ENCODE results near the gene PRKCH. TPM values are rescaled to one million over a fixed set of nuclear protein-coding genes. Genes with fewer than 3 reads are reported as not detected.

The PRKCH gene
- total RNA-seq, 4 donors from 2014 or later = 34.5 to 51.3 (median 45.0) TPM

DNA sequence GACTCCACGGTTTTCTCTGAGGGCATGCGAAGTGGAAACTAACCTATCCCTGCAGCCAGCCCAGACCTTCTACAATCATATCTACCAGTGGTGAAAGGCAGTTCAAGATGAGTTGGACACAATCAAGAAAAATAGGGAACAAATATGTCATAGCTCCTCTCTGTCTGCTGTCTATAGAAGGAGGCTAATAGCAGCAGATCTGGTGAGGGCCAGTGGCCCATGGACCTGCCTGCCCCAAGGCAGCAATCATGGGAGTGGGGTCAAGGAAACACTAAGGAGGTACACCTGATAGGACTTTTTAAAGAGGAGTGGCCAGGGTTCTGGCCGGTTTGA lies 149.5 kb downstream of the PRKCH start:
- Histone ChIP-seq H3K36me3 (no peaks in the 10 kb centered on the region), H3K9me3 (no peaks in the 10 kb centered on the region), H3K4me3 (no peak overlapping the region), H3K4me1 (peaks cover 12 to 100% (median 74%) of the 10 kb centered on the region in 3 donors), H3K27me3 (no peaks in the 10 kb centered on the region), H3K27ac (peak overlapping the region; percentile 46 to 88 (median 70))
- 56 to 76% methylated on average over 3 of the region's 3 CpGs for WGBS, 2 donors
- intact Hi-C loops (cut with DNase I) = loop anchor here (10.0 kb wide), 1 partner anchor 224 kb away; the partner anchor contains the start of gene HIF1A
- no peak for DNase-seq
- TF ChIP-seq, protein P1, sequence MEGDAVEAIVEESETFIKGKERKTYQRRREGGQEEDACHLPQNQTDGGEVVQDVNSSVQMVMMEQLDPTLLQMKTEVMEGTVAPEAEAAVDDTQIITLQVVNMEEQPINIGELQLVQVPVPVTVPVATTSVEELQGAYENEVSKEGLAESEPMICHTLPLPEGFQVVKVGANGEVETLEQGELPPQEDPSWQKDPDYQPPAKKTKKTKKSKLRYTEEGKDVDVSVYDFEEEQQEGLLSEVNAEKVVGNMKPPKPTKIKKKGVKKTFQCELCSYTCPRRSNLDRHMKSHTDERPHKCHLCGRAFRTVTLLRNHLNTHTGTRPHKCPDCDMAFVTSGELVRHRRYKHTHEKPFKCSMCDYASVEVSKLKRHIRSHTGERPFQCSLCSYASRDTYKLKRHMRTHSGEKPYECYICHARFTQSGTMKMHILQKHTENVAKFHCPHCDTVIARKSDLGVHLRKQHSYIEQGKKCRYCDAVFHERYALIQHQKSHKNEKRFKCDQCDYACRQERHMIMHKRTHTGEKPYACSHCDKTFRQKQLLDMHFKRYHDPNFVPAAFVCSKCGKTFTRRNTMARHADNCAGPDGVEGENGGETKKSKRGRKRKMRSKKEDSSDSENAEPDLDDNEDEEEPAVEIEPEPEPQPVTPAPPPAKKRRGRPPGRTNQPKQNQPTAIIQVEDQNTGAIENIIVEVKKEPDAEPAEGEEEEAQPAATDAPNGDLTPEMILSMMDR (IDR thresholded peaks at IDR 0.05) = no peak
- TF ChIP-seq POLR2A (IDR thresholded peaks at IDR 0.05) = no peak

DNA sequence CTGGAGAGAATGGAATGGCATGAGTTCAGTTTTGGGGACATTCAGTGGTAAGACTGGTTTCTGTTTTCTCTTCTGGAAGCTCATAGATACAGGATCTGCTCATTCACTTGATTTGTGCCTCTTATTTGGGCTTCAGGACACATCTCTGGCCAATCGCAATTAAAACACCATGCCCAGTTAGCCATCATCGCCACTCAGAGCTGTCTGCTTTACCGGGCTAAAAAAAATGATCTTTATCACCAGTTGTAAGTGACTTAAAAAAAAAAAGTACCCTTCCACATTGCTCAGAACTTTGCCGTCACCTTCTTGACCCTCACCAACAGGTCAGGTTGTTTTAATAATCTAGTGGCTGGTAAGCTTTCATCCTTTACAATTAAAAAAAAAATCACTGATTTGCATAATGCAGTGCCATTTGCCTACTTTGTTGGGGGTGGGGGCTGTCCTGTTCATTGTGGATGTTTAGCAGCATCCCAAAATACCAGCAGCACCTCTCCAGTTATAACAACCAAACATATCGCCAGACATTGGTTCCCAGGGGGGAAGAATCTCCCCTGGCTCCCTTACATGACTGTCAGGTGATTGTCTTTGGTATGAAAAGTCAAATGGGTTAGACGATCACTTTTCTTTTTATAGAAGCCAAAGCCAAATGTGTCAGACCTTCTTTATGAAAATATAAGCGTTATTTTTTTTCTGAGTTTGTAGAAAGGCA lies 150.1 kb downstream of the PRKCH start:
- no peak for TF ChIP-seq POLR2A (IDR thresholded peaks at IDR 0.05)
- TF ChIP-seq, protein P1 (IDR thresholded peaks at IDR 0.05) = no peak
- peaks cover 17 to 100% (median 76%) of the 10 kb centered on the region in 3 donors for H3K4me1 ChIP-seq
- peak overlapping the region in 2 of 4 donors; percentile 20 to 58 for H3K4me3 ChIP-seq
- no peaks in the 10 kb centered on the region for H3K36me3 ChIP-seq
- 55 to 60% methylated on average over 7 of the region's 7 CpGs for WGBS, 2 donors
- no peaks in the 10 kb centered on the region for H3K27me3 ChIP-seq
- H3K27ac ChIP-seq = peak overlapping the region; percentile 56 to 88 (median 70)
- intact Hi-C loops (cut with DNase I) = loop anchor here (10.0 kb wide), 1 partner anchor 223 kb away; the partner anchor contains the start of gene HIF1A
- no peaks in the 10 kb centered on the region for H3K9me3 ChIP-seq
- DNase-seq = no peak

GRCh38 chr14:61472011-61472672 lies 150.8 kb downstream of the PRKCH start:
- Histone ChIP-seq H3K27ac (peak overlapping the region; percentile 56 to 88 (median 70)), H3K36me3 (no peaks in the 10 kb centered on the region), H3K27me3 (no peaks in the 10 kb centered on the region), H3K4me3 (peak overlapping the region in 3 of 4 donors; percentile 6 to 58 (median 20)), H3K9me3 (no peaks in the 10 kb centered on the region), H3K4me1 (peaks cover 24 to 100% (median 78%) of the 10 kb centered on the region in 3 donors)
- TF ChIP-seq POLR2A (IDR thresholded peaks at IDR 0.05) = no peak
- TF ChIP-seq, protein P1 (IDR thresholded peaks at IDR 0.05) = no peak
- no peak for DNase-seq
- 20 to 31% methylated on average over 8 of the region's 8 CpGs for WGBS, 2 donors
- intact Hi-C loops (cut with DNase I) = loop anchor here (10.0 kb wide), 1 partner anchor 223 kb away; the partner anchor contains the start of gene HIF1A

DNA sequence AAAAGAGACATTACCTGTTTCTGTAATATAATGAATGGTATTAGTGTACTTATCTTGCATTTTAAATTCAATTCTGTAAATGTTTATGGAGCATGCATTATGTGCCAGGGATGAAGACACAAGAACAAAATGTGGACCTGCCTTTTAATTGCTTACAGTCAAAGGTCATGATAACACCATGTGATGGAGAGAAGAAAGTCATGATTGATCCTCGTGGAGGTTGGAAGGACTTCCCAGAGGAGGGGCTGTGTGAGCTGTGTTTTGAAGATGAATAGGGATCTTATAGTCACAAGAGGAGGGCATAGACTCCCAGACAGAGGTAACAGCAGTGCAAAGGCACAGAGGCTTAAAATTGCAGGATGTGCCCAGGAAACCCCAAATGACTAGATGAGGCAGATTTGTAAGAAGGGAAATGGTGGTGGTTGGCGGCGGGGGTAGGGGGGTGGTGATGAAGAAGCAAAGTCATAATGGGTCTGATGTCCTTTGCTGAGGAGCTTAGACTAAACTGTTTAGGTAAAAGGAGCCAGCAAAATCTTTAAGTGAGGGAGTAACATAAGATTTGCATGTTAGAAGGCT lies 151.5 kb downstream of the PRKCH start:
- no peaks in the 10 kb centered on the region for H3K27me3 ChIP-seq

More for the DNA sequence above, 151.5 kb downstream of the PRKCH start:
- no peak for DNase-seq
- 64 to 66% methylated on average over 3 of the region's 3 CpGs for WGBS, 2 donors
- Histone ChIP-seq H3K36me3 (no peaks in the 10 kb centered on the region), H3K4me1 (peaks cover 30 to 100% (median 78%) of the 10 kb centered on the region in 3 donors), H3K9me3 (no peaks in the 10 kb centered on the region), H3K4me3 (no peak overlapping the region), H3K27ac (peak overlapping the region in 3 of 4 donors; percentile 56 to 88 (median 79))
- intact Hi-C loops (cut with DNase I) = loop anchor here (10.0 kb wide), 1 partner anchor 222 kb away; the partner anchor contains the start of gene HIF1A
- TF ChIP-seq POLR2A (IDR thresholded peaks at IDR 0.05) = no peak
- TF ChIP-seq, protein P1 (IDR thresholded peaks at IDR 0.05) = no peak

All from esophagus squamous epithelium (tissue), 5 donors.